CD4-positive, alpha-beta T cell (primary cell): ENCODE measurements around the gene WFDC12. TPM values are rescaled to one million over a fixed set of nuclear protein-coding genes. Genes with fewer than 3 reads are reported as not detected.

Experiments
- ATAC-seq: fragments of 200-7000 bp; cut with Tn5 transposase; one replicate; pipeline ENCODE4 v1.10.0; 2022; ENCODE audit warnings: mild to moderate bottlenecking; ENCODE audit not compliant: poor library complexity
- CTCF ChIA-PET: fragments of 350-600 bp; sonication (Branson Sonifier 250); formaldehyde crosslinking; loops from one replicate; lab custom pipeline; 2021; ENCODE audit warnings: antibody characterized with exemption, inconsistent platforms; lab: Charles Lee
- POLR2A ChIA-PET: fragments of 350-600 bp; sonication (Branson Sonifier 250); formaldehyde crosslinking; loops from one replicate; lab custom pipeline; 2021; ENCODE audit warnings: antibody characterized with exemption, inconsistent platforms; lab: Charles Lee
- DNase-seq, 14 experiments: peaks; one replicate each; pipeline ENCODE4 v3.0.0-alpha.2; 2013 to 2020; ENCODE audit warnings: mixed read lengths in 2 of 14
- H3K27ac ChIP-seq, 2 donors: one replicate each; pipeline versions ENCODE4 v1.5.1 to v1.7.0; 2013; ENCODE audit warnings: low read length in 2 of 2, low read depth in 1 of 2, mild to moderate bottlenecking in 1 of 2
- H3K27me3 ChIP-seq, 2 experiments: 1 replicate in 1 of 2; 2 replicates in 1 of 2; pipeline versions ENCODE4 v1.6.1 to v1.7.0; 2013; ENCODE audit warnings: low read length in 2 of 2, control low read depth in 1 of 2, mild to moderate bottlenecking in 1 of 2, moderate library complexity in 1 of 2; ENCODE audit not compliant: insufficient read depth in 2 of 2, control insufficient read depth in 1 of 2
- H3K36me3 ChIP-seq: one replicate; pipeline ENCODE4 v1.6.1; 2013; ENCODE audit warnings: low read length, control low read depth; ENCODE audit not compliant: insufficient read depth
- H3K4me1 ChIP-seq: one replicate; pipeline ENCODE4 v1.6.1; 2013; ENCODE audit warnings: low read length, control low read depth; ENCODE audit not compliant: insufficient read depth
- H3K4me3 ChIP-seq: one replicate; pipeline ENCODE4 v1.5.1; 2013; ENCODE audit warnings: mild to moderate bottlenecking, low read length, moderate library complexity
- H3K9me3 ChIP-seq, 2 experiments: 1 replicate in 1 of 2; 2 replicates in 1 of 2; pipeline versions ENCODE4 v1.6.1 to v1.7.0; 2013; ENCODE audit warnings: low read length in 2 of 2, mild to moderate bottlenecking in 2 of 2, control low read depth in 1 of 2, moderate library complexity in 1 of 2; ENCODE audit not compliant: control insufficient read depth in 1 of 2, insufficient read depth in 1 of 2
- H3K27ac Mint-ChIP-seq: one replicate; pipeline ENCODE4 v1.8.0; 2020; ENCODE audit warnings: mixed read lengths
- H3K27me3 Mint-ChIP-seq: one replicate; pipeline ENCODE4 v1.8.0; 2021; ENCODE audit warnings: mixed read lengths
- H3K36me3 Mint-ChIP-seq: one replicate; pipeline ENCODE4 v1.8.0; 2021; ENCODE audit warnings: low read depth, mixed read lengths
- H3K4me1 Mint-ChIP-seq: one replicate; pipeline ENCODE4 v1.8.0; 2021; ENCODE audit warnings: low read depth, mixed read lengths
- H3K4me3 Mint-ChIP-seq: one replicate; pipeline ENCODE4 v1.8.0; 2020; ENCODE audit warnings: mild to moderate bottlenecking, mixed read lengths
- H3K9me3 Mint-ChIP-seq: one replicate; pipeline ENCODE4 v1.8.0; 2020; ENCODE audit warnings: mixed read lengths
- intact Hi-C, 2 experiments: fragments of 100-400 bp; cut with DNase I in 1 of 2; cut with micrococcal nuclease in 1 of 2; formaldehyde crosslinking; loops; one replicate each; pipeline versions ENCODE4 v1.15.1 to v1.9.0; 2023 to 2025; cut with DNase I, micrococcal nuclease
- total RNA-seq, 174 experiments: library from RNA in 2 of 174; stranded (reverse) in 2 of 174; gene quantifications; one replicate each; pipeline ENCODE4 v1.2.3 and lab custom pipeline; 2021 to 2026
- TF ChIP-seq, protein P1 (sequence below): fragments of 200-600 bp; IDR thresholded peaks from one replicate; pipeline ENCODE4 v1.8.0; 2022; ENCODE audit warnings: antibody characterized with exemption, mild to moderate bottlenecking

Gene WFDC12
- total RNA-seq, 2 experiments from 2014 or later, result not detected

DNA sequence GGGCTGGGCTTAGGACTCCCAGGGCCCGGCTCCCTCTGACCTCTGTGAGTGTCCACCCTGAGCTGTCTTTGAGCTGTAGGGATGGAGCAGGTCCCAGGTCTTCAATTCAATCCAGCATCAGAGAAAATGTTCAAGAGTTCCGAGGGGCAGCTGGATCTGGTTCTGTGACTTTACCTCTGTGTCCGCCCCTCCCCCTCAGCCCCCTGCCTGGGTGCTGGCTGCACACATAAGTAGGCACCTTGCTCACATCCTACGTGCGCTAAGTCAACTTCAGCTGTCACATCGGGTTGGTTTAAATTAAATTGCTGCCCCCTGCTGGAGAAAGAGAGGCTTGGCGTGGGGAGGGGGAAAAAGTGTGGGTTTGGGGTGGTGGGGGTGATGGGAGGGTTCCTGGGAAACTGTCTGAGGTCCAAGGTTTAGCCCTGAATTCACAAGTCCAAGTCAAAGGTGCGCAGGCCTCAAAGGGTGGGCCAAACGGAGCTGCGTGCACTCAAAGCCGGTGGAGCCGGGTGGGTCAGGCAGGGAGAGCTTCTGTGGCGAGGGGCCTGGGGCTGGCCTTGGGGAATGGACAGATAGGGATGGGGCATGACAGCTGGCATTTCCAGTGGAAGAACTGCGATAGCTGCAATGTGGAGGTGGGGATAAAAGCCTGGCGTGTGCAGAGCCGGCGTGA, 12.3 kb downstream of the WFDC12 start:
- TF ChIP-seq, protein P1, sequence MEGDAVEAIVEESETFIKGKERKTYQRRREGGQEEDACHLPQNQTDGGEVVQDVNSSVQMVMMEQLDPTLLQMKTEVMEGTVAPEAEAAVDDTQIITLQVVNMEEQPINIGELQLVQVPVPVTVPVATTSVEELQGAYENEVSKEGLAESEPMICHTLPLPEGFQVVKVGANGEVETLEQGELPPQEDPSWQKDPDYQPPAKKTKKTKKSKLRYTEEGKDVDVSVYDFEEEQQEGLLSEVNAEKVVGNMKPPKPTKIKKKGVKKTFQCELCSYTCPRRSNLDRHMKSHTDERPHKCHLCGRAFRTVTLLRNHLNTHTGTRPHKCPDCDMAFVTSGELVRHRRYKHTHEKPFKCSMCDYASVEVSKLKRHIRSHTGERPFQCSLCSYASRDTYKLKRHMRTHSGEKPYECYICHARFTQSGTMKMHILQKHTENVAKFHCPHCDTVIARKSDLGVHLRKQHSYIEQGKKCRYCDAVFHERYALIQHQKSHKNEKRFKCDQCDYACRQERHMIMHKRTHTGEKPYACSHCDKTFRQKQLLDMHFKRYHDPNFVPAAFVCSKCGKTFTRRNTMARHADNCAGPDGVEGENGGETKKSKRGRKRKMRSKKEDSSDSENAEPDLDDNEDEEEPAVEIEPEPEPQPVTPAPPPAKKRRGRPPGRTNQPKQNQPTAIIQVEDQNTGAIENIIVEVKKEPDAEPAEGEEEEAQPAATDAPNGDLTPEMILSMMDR, result peak; percentile 40
- no peaks in the 10 kb centered on the region for H3K36me3 Mint-ChIP-seq
- peaks cover 5% of the 10 kb centered on the region for H3K4me1 Mint-ChIP-seq
- intact Hi-C loops, result no loop called here
- H3K4me3 ChIP-seq, result no peak overlapping the region
- no peak overlapping the region for H3K27ac Mint-ChIP-seq
- peak in 4 of 14 experiments; percentile 13 to 37 (median 26) for DNase-seq
- no peaks in the 10 kb centered on the region for H3K36me3 ChIP-seq
- H3K4me1 ChIP-seq, result peaks cover 6% of the 10 kb centered on the region
- H3K27me3 Mint-ChIP-seq, result no peaks in the 10 kb centered on the region
- ChIA-PET POLR2A (no interaction called here), CTCF (interaction anchor here (1.1 to 2.2 kb wide), 3 partner anchors 14 to 101 kb away, joined by 4 to 5 read pairs (median 4); no protein-coding TSS in a partner anchor)
- no peak overlapping the region for H3K4me3 Mint-ChIP-seq
- no peak overlapping the region for H3K27ac ChIP-seq
- ATAC-seq, result no peak
- no peaks in the 10 kb centered on the region for H3K9me3 ChIP-seq
- H3K27me3 ChIP-seq, result peaks cover 0 to 4% of the 10 kb centered on the region in 2 experiments
- H3K9me3 Mint-ChIP-seq, result no peaks in the 10 kb centered on the region

DNA sequence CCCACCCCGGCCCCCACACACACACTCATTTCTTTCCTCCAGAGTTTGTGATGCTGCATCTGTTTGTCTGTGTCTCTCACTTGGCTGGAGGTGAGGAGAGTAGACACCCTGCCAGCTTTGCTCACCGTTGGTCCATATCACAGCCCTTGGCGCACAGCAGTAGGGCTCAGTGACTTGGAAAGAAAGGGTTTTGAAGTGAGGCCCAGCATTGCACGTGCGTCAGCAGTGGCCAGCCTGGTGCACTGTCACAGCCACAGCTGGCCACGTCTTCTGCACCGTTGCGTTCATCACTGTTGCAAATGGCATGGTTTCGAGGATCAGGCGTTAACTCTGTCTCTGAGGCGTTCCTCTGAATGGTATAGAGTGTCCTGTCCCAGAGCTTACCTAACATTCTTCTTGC, 13.0 kb downstream of the WFDC12 start:
- Mint-ChIP-seq H3K4me3 (no peak overlapping the region), H3K4me1 (peaks cover 5% of the 10 kb centered on the region), H3K27ac (no peak overlapping the region), H3K36me3 (no peaks in the 10 kb centered on the region), H3K27me3 (no peaks in the 10 kb centered on the region), H3K9me3 (no peaks in the 10 kb centered on the region)
- Histone ChIP-seq H3K27me3 (no peaks in the 10 kb centered on the region), H3K4me1 (peaks cover 6% of the 10 kb centered on the region), H3K27ac (no peak overlapping the region), H3K4me3 (no peak overlapping the region), H3K9me3 (no peaks in the 10 kb centered on the region), H3K36me3 (no peaks in the 10 kb centered on the region)
- CTCF ChIA-PET, result interaction anchor here (1.1 to 2.2 kb wide), 3 partner anchors 13 to 100 kb away, joined by 4 to 5 read pairs (median 4); no protein-coding TSS in a partner anchor
- intact Hi-C loops, result no loop called here
- no peak for ATAC-seq
- no peak for DNase-seq
- POLR2A ChIA-PET, result no interaction called here
- TF ChIP-seq, protein P1, result no peak

DNA sequence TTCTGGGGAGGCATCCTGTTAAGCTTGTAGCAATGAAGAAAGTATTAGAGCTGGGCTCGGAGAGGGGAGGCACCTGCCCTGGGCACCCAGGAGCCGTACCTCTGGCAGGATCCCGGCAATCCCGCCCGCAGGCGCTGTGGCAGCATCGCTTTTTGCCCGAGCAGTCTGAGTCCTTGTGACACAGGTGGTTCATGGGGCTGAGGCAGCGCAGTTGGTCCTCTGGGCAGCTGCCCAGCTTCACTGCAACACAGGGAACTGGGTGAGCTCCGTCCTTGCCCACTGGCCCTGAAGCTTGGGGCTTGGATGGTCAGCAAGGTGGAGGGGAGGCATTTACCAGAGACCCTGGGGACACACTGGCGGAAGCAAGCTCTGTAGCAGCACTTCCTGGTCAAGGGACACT, 14.0 kb downstream of the WFDC12 start:
- Histone ChIP-seq H3K27me3 (no peaks in the 10 kb centered on the region), H3K9me3 (no peaks in the 10 kb centered on the region), H3K4me1 (peaks cover 5% of the 10 kb centered on the region), H3K4me3 (no peak overlapping the region), H3K36me3 (no peaks in the 10 kb centered on the region), H3K27ac (no peak overlapping the region)
- POLR2A ChIA-PET, result interaction anchor here (0.6 kb wide), 1 partner anchor 130 kb away, joined by 3 read pairs; no protein-coding TSS in a partner anchor
- intact Hi-C loops, result no loop called here
- H3K9me3 Mint-ChIP-seq, result no peaks in the 10 kb centered on the region
- H3K27ac Mint-ChIP-seq, result no peak overlapping the region
- H3K4me3 Mint-ChIP-seq, result no peak overlapping the region
- DNase-seq, result no peak
- no peaks in the 10 kb centered on the region for H3K27me3 Mint-ChIP-seq
- H3K36me3 Mint-ChIP-seq, result no peaks in the 10 kb centered on the region
- no peak for ATAC-seq
- CTCF ChIA-PET, result interaction anchor here (2.2 kb wide), 1 partner anchor 14 kb away, joined by 5 read pairs; no protein-coding TSS in a partner anchor
- TF ChIP-seq, protein P1, result no peak
- peaks cover 4% of the 10 kb centered on the region for H3K4me1 Mint-ChIP-seq
